HL-60 (cell line): ENCODE results near the gene PXDC1.

ENCODE experiments used
- CTCF ChIP-seq: IDR thresholded peaks from one replicate; pipeline ENCODE4 v1.5.1; 2011; ENCODE audit warnings: low read length, control low read depth, inconsistent platforms; ENCODE audit not compliant: insufficient read depth
- GABPA ChIP-seq: IDR thresholded peaks from 2 replicates; pipeline ENCODE4 v1.6.1; 2012; ENCODE audit warnings: low read depth
- POLR2AphosphoS5 ChIP-seq: IDR thresholded peaks from 2 replicates; pipeline ENCODE4 v1.6.1; 2012; ENCODE audit warnings: low read depth
- REST ChIP-seq: IDR thresholded peaks from 2 replicates; pipeline ENCODE4 v1.6.1; 2012; ENCODE audit warnings: low read depth; ENCODE audit not compliant: insufficient replicate concordance

- TF ChIP-seq POLR2AphosphoS5 = no peak
- TF ChIP-seq REST = no peak
- no peak for TF ChIP-seq CTCF
- no peak for TF ChIP-seq GABPA
Observed at GRCh38 chr6:3727036-3727435, 24.5 kb downstream of the PXDC1 start.
